H1 (cell line): ENCODE data around the gene EGFR.

Source experiments
- CTCF ChIP-seq, 3 experiments: IDR thresholded peaks; 1 replicate in 2 of 3; 2 replicates in 1 of 3; pipeline versions ENCODE4 v1.5.1 to v1.6.1; 2011; ENCODE audit warnings: low read length in 3 of 3, mild to moderate bottlenecking in 3 of 3, inconsistent platforms in 2 of 3, low read depth in 1 of 3, moderate library complexity in 1 of 3; ENCODE audit not compliant: insufficient read depth in 1 of 3; ENCODE audit errors: control extremely low read depth in 1 of 3
- EZH2 ChIP-seq: fragments of 200-600 bp; sonication (generic); IDR thresholded peaks from 2 replicates; pipeline ENCODE4 v1.7.1; 2012; ENCODE audit warnings: low read depth, mild to moderate bottlenecking, moderate library complexity, low read length, inconsistent platforms; ENCODE audit not compliant: severe bottlenecking
- GABPA ChIP-seq: IDR thresholded peaks from 2 replicates; pipeline ENCODE4 v1.6.1; 2011; ENCODE audit warnings: mild to moderate bottlenecking, low read length, moderate library complexity, borderline replicate concordance; ENCODE audit not compliant: insufficient read depth
- PHF8 ChIP-seq: fragments of 200-600 bp; sonication (generic); conservative IDR thresholded peaks from 2 replicates; pipeline ENCODE4 v1.7.1; 2012; ENCODE audit warnings: low read depth, mild to moderate bottlenecking, inconsistent platforms, low read length, moderate library complexity
- POLR2A ChIP-seq, 2 experiments: IDR thresholded peaks; 1 replicate in 1 of 2; 2 replicates in 1 of 2; pipeline ENCODE4 v1.6.1; 2011; ENCODE audit warnings: low read depth in 2 of 2, low read length in 2 of 2, mild to moderate bottlenecking in 2 of 2; ENCODE audit errors: control extremely low read depth in 1 of 2
- TAF1 ChIP-seq: IDR thresholded peaks from 2 replicates; pipeline ENCODE4 v1.6.1; 2011; ENCODE audit warnings: mild to moderate bottlenecking, low read depth, low read length

- TF ChIP-seq CTCF (IDR thresholded peaks at IDR 0.05; ENCODE audit: control extremely low read depth in 1 of 3, insufficient read depth in 1 of 3, low read depth in 1 of 3, low read length in 3 of 3), result no peak
- no peak for TF ChIP-seq TAF1
- TF ChIP-seq POLR2A (IDR thresholded peaks at IDR 0.05; ENCODE audit: control extremely low read depth in 1 of 2, low read depth in 2 of 2, low read length in 2 of 2), result no peak
- no peak for TF ChIP-seq PHF8
- no peak for TF ChIP-seq GABPA
- TF ChIP-seq EZH2, result no peak
Observed at GRCh38 chr7:55252386-55252785, 233.6 kb downstream of the EGFR start.
